Suppressor macrophage treated with lipopolysaccharide for 4 hours (primary cell): Measurements from ENCODE around the gene GOSR1.
"Not testable (repeated sequence)": the region's sequence is repeated elsewhere in the genome, so short reads cannot be mapped to it uniquely, and the experiment has no call there.

ENCODE experiments used
- DNase-seq: peaks from one replicate; pipeline ENCODE4 v3.0.0-alpha.2; 2020

GOSR1 gene

DNA sequence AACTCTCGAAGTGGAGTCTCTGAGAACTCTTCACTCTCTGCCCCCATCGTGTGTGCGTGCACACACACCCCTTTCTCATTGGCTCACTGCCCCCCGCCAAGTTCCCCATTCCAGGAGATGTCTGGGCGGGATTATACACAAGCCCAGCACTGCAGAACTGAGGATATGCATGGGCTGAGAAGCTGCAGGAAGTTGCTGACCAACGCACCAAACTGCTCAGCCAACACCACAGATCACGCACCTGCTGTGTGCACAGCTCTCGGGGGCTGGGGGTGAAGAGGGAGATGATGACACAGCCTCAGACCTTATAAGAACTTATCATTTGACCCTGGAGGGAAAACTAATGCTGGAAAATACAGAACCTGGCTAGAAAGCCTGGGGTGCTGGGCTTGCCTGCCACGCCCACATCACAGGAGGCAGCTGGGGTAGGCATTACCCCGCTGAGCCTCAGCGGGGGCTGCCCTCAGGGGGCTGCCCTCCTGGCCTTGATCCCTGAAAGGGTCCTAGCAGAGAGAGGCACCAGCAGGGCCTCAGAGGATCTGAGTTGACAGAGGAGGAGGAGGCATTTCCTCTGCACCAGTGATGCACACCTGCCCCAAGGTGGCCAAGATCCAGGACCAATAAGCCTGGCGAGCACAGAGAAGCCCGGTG, 87.3 kb downstream of the GOSR1 start:
- peak; percentile 40 for DNase-seq

DNA sequence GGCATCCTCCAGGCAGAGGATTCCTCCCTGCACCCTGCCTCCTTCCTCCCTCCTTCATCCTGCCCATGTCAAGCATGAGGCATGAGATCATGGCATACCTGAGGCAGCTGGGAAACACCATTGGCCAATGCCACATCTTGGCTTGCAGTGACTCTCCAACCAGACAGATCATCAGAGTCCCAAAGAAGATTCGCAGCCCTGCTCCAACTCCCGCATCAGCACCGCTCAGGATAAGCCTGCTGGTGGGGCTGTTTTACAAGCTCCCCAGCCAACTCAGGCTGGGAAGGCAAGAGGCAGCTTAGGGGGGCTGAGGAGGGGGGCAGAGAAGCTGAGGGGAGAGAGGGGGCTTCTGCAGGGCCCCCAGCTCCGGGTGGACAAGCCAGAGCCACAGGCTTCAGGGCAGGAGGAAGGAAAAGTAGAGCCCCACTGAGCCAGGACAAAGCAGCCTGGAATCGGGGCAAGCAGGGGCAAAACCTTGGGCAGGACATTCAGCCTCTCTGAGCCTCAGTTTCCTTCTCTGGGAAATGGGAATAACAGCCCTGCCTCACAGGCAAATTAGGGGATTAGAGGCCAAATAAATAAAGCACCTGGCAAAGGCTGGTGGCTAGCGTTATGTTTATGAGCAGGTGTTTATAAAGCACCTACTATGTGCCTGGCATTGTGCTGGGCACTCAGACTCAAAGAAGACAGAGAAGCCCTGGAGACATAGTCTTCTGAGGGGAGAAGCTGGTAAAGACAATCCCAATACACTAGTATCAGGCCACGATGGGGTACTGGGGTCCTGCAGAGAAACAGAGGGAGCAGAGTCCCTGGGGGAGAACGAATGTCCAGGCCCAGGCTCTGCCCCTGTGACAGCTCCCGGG, 88.1 kb downstream of the GOSR1 start:
- DNase-seq, result no peak

DNA sequence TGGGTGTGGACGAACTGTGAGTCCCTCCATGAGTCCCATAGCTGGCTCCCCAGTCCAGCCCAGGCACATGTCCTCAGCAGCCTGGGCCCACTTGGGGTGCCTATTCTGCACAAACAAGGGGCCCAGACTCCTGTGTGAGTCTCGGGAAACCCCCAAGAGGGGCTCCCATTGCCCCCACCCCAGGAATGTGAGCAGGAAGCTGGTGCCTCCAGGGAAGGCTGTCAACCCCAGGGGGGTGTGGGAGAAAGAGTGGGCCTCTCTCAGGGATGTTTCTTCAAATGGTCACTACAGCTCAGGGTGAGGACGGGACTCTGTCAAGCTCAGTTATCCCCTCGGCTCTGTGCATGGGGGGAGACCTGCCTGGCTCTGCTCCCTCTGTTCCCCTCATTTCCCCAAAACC, 88.9 kb downstream of the GOSR1 start:
- DNase-seq, result not testable (repeated sequence)

DNA sequence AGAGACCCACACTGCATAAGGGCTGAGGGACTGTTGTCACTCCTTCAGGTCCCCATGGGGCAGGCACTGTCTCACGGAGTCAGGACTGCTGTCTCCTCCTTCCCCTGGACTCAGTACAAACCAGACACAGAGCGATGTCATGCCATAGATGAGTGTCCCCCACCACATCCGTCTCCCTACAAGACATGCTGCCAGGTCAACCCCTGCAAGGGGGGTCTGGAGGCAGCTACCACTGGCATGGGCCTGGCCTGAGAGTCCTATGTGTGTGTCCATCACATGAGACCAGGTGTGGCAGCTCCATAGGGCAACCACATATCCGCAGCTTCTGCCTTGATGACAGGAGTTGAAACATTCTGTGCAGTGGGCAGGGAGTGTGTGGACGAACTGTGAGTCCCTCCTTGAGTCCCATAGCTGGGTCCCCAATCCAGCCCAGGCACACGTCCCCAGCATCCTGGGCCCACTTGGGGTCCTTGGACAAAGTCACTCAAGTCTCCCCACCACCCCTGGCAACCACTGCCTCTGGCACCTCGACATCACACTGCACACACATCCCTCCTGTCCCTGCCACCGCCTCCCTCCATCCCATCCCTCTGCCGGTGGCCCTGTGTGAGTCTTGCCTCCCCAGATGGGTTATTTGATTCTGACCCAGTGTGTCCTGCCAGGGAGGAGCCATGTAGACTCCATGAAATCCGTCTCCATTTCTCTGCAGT, 89.5 kb downstream of the GOSR1 start:
- not testable (repeated sequence) for DNase-seq

DNA sequence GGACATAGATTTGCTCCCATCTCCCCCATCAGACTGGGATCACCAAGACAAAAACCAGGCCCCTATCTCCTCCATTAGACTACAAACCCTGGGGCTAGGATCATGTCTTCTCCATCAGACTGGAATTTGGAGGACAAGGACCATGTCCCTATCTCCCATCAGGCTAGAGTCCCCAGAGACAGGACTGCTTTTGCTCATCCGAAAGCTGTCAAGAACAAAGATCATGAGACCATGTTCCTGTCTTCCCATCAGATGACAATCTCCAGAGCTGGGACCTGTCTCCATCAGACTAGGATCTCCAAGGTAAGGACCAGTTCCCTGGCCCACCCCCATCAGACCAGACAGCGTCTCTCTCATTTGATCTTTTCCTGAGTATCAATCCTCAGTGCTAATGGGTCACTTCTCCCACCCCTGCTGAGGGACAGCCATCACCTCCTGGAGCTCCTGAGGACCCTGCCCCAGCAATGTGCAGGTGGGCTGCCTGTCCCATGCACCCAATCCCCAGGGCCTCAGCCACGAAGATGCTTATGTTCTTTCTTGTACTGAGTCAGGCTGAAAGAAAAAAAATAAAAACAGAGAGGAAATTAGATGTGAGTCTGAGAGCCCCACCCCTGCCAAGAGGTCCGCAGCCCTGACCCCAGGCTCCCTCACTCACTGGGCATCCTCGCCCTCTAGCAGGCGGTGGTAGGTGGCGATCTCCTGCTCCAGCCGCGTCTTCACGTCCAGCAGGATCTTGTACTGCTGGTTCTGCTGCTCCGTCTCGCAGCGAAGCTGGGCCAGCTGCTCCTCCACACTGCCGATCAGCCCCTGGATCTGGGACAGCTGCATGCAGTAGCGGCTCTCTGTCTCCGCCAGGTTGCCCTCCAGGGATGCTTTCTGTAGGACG, 90.3 kb downstream of the GOSR1 start:
- no peak for DNase-seq

DNA sequence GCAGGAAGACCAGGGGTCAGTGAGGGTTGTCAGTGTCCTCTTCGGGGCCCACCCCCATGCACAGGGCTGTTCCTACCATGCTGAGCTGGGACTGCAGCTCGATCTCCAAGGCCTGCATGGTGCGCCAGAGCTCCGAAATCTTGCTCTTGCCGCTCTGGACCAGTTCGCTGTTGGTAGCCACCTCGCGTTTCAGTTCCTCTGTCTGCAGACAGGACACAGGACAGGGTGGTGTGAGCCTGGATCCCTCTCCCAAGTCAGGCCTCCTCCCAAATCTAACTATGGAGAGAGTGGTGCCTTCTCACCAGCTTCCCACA, 90.9 kb downstream of the GOSR1 start:
- no peak for DNase-seq

DNA sequence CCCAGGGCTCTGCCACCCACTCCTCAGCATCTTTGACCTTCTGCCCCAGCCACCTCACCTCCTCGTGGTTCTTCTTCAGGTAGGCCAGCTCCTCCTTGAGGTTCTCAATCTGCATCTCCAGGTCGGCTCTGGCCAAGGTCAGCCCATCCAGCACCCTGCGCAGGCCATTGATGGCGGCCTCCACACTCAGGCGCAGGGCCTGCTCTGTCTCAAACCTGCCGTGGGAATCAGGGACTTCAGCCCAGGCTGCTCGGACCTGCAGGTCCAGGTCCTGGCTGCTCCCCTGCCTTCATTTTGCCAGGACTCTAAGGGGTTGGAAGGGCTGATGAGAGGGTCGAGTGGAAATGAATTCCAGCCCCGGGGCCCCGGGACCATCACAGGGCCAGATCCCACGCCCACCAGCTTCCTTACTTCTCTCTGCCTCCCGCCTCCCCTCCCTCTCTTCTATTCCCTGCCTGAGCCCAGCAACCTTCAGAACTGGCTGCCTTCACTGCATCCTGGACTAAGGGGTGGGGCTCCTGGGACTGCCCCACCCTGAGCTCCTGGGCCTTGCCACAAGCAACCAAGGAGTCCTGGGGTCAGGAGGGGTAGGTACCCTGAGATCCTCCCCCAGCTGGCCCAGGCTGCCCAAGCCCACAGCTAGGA, 92.4 kb downstream of the GOSR1 start:
- not testable (repeated sequence) for DNase-seq

DNA sequence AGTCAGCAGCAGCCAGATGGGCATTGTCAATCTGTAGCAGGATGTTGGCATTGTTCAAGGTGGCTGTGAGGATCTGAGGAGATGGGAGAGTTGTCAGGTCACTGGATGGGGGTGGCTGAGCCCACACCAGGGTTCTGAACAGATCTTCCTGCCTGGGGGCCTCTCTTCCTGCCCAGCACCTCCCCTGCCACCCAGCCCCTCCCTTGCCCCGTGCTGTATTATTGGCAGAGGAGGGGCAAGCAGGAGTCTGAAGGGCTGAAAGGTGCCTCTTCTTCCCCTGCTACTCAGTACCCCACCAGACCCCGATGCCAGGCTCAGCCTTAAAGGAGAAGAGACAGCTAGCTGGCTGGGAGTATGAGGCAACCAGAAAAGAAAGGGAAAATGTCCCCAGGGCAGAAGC, 93.0 kb downstream of the GOSR1 start:
- no peak for DNase-seq

DNA sequence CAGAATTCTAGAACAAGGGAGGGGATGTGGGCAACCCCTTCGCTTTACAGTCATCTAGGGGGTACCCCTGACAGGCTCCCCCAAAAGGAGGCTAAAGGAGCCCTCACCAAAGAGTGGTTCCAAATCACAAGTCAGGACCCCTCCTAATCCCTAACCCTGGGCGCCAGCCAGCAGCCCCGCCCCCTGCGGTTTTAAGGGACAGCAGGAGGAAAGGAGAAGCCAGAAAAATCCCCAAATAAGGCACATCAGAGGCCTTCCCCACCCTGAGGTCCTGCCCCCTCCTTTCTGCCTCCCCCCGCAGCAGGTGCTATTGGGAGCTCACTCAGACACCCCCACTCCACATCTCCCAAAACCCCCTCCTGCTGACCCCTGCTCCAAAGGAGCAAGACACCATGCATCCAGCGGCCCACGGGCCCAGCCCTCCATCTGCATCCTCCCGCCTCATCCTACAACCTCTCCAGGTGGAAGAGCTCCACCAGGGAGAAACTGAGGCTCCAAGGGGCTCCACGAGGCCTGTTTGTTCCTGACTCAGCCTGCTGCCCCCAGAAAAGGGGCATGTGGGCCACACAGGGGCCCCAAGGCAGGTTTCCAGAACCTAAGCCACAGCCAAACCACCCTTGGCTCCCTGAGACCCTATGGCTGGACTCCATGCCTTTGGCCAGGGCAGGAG, 93.5 kb downstream of the GOSR1 start:
- DNase-seq, result no peak

DNA sequence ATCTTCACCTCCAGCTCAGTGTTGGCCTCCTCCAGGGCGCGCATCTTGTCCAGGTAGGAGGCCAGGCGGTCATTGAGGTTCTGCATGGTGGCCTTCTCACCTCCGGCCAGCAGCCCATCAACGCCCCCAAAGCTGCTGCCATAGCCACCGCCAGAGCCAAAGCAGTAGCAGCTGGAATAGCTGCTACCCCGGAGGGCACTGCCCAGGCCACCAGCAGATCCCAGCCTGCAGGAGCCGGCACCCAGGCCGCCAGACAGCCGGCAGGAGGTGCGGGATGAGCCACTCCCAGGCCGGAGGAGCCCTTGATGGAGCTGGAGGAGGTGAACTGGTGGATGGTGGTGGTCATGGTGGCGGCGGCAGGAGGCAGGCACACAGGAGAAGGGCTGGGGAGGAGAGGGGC, 94.2 kb downstream of the GOSR1 start:
- not testable (repeated sequence) for DNase-seq

DNA sequence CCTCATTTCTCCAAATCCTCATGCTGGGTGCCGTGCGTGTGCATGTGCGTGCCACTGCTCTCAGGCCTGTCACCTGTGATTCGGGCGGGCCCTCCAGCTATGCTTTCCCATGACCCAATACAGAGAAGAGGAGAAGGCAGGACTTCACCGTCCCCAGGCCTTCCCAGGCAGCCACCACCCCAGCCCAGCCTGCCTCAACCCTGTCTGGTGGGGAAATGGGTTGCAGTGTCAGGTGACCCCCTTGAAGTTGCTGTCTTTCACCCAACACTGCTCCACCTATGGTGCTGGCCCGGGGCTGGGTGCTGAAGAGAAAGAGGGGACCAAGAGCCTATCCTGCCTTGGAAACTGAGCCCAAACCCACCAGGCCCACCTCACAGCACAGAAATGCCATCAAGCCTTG, 94.7 kb downstream of the GOSR1 start:
- DNase-seq, result no peak

DNA sequence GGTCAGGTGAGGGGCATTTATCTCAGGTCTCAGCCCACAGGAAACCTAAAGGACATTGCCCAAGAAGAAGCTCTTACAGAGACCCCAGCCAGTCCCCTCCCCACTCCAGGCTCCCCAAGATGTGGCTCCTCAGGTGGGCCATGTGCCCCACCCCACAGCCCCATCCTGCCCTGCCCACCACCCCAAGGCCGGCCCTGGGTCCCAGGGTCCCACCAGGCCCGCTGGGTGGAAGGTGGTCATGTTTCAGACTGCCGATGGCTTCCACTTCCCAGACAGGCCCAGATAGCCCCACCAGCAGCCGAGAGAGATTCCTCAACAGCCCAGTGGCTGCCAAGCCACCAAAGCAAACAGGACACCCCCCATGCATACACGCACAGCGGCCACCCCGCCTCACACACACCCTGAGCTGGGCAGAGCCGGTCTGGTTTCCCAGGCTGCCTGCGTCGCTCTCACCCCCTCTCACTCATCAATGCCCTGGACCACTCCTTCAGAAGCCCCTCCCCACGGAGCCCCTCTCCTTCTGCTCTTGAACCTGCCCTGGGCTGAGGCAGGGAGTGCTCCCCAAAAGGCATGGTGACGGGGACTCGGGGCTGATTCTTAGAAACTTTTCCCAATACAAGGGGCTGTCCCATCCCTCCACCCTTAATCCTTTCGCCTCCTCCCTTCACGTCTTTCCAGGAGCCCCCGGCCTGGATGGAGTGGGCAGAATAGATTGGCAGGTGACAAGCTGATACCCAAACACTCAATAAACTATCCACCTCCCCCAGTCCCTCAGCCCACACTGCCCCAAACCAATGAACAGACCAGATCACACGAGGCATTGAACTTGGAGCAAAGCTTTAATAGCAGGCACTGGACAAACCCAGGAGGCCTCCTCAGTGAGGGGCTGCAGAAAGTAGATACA, 95.7 kb downstream of the GOSR1 start:
- not testable (repeated sequence) for DNase-seq

DNA sequence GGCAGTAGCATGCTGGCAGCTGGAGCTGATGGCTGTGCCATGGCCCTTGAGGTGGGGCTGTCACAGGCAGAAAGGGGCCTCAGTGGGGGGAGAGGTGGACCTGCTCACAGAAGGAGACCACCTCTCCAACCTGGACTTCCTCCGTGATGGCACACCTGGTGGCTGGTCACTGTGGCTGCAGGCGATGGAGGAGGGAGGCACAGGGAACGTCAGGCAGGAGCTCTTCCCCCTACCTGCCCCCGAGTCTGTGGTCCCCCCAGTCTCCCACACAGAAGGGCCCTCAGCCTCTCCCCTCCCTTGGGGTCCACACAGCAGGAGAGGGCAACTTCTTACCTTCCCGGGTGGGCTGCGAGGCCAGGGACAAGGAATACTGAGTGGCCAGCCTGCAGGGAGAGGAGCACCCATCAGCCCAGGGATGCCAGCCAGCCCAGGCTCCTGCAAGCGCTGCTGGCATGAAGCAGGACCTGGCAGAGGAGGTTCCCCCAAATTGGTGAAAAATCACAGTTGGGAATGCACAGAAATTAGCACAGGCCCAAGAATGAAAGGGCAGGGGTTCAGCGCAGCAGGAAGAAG, 96.5 kb downstream of the GOSR1 start:
- DNase-seq, result no peak

DNA sequence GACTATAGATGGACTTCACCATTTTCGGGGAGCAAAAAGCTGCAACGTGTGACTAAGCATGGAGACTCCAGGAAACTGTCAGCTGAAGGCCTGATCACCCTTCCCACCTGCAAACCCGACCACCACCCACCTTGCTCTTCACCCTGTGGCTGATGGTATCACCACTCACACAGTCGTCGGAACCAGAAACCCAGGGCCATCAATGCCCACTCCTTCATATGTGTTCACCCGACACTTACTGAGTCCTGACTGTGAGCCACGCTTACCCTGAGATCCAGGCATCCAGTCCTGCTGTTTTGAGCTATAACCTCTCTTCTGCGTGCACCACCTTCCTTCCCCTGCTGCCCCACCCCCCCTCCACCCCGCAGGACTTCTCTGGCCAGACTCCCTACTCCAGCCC, 97.1 kb downstream of the GOSR1 start:
- DNase-seq, result not testable (repeated sequence)

DNA sequence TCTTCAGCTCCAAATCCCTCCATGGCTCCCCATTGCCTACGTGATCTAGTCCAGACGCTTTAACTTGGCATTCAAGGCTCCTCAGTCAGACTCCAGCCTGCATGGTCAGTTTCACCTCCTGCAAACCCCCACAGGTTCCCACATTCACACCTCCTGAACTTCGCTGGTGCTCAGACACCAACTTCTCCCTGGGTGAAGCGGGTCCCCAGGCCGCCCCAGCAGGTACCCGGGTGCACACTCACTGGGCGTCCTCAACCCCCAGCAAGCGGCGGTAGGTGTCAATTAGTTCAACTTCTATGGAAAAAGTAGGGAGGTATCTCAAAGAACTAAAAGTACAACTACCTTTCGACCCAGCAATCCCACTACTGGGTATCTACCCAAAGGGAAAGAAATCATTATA, 97.6 kb downstream of the GOSR1 start:
- DNase-seq, result not testable (repeated sequence)

DNA sequence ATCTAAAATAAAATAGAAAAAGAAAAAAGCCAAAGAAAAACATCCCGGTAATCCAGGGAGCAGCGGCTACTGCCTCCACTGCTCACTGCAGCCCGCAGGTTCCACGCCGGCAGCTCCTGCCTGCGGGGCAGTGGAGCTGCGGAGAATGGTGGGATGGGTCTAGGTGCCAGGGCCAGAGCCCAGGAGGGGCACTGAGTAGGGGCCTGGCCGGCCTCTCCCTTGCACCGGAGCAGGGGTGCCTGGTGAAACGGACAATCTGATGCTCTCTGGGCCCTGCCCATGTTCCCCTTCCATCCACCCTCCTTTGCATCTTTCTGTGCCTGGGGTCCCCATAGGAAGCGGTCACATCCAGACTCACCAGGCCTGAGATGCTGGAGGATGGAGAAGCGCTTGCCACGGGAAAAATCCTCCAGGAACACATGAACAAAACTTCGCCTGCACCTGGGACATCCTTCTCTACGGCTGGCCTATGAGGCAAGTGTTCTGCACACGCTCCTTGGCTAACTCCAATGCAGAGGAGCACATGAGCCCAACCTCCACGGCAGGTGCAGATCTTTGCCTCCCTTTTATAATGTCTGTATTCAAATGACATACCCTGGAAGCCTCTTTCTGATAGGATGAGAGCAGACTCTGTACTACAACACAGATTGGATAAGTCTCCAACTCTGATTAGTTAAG, 98.6 kb downstream of the GOSR1 start:
- not testable (repeated sequence) for DNase-seq

DNA sequence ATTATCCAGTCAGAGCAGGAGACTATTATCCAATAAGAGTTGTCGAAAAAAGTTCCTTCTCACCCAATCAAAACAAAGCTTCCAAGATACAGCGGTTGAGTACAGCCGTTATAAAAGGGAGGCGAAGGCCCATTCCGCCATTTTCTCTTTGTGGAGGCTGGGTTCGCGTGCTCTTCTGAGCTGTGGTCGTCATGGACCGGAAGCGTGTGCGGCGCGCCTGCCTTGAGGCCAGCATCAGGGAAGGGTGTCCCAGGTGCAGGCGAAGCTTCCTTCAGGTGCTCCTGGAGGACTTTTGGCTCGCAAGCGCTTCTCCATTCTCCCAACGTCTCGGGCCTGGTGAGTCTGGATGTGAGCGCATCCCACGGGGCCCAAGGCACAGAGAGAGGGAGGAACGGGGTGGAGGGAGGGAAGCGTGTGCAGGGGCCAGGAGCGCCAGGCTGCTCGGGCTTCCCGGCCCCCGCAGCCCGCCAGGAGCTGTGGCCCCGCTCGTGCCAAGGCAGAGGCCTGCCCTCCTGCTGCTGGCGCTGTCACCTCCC, 99.2 kb downstream of the GOSR1 start:
- no peak for DNase-seq
